ENCODE data around the gene PCDHGA1. TPM values are rescaled to one million over a fixed set of nuclear protein-coding genes. Genes with fewer than 3 reads are reported as not detected.
"Not testable (repeated sequence)": the region's sequence is repeated elsewhere in the genome, so short reads cannot be mapped to it uniquely, and the experiment has no call there.

Gene PCDHGA1
- total RNA-seq, 1 donor from 2014 or later: 0.47 TPM

DNA sequence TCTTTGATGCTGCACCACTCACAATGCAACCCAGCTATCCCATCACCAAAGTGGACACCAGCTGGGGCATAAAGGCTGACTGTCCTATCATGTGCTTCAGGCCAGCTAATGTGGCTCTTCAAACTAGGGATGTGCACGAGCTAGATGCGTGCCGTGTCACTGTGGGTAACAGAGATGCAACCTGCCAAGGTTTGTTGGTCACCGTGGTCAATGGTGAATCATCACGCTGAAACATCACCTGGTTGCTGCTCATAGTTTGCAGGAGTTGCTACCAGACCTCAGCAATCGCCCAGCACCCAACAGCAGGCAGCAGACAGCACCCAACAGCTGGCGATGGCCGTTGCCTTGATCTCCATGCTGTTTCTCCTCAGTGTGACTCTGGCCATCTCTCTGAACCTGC, 2.1 kb upstream of the PCDHGA1 start:
- H3K9me3 Mint-ChIP-seq: peaks cover 58% of the 10 kb centered on the region
- TF ChIP-seq, protein P1, sequence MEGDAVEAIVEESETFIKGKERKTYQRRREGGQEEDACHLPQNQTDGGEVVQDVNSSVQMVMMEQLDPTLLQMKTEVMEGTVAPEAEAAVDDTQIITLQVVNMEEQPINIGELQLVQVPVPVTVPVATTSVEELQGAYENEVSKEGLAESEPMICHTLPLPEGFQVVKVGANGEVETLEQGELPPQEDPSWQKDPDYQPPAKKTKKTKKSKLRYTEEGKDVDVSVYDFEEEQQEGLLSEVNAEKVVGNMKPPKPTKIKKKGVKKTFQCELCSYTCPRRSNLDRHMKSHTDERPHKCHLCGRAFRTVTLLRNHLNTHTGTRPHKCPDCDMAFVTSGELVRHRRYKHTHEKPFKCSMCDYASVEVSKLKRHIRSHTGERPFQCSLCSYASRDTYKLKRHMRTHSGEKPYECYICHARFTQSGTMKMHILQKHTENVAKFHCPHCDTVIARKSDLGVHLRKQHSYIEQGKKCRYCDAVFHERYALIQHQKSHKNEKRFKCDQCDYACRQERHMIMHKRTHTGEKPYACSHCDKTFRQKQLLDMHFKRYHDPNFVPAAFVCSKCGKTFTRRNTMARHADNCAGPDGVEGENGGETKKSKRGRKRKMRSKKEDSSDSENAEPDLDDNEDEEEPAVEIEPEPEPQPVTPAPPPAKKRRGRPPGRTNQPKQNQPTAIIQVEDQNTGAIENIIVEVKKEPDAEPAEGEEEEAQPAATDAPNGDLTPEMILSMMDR (IDR thresholded peaks at IDR 0.05; ENCODE audit: unreplicated experiment): no peak
- H3K4me1 Mint-ChIP-seq: no peaks in the 10 kb centered on the region
- H3K27ac Mint-ChIP-seq: no peak overlapping the region
- DNase-seq (ENCODE audit: low spot score in 2 of 2, unreplicated experiment in 2 of 2): no peak
- H3K27me3 Mint-ChIP-seq (ENCODE audit: low read depth): no peaks in the 10 kb centered on the region
- no peak overlapping the region for H3K4me3 Mint-ChIP-seq
- peaks cover 6% of the 10 kb centered on the region for H3K36me3 Mint-ChIP-seq

DNA sequence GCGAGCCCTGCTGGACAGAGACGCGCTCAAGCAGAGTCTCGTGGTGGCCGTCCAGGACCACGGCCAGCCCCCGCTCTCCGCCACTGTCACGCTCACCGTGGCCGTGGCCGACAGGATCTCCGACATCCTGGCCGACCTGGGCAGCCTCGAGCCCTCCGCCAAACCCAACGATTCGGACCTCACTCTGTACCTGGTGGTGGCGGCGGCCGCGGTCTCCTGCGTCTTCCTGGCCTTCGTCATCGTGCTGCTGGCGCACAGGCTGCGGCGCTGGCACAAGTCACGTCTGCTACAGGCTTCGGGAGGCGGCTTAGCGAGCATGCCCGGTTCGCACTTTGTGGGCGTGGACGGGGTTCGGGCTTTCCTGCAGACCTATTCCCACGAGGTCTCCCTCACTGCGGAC, 2.3 kb downstream of the PCDHGA1 start:
- not testable (repeated sequence) for H3K4me3 Mint-ChIP-seq; H3K27me3 Mint-ChIP-seq (ENCODE audit: low read depth); H3K27ac Mint-ChIP-seq; H3K4me1 Mint-ChIP-seq; H3K36me3 Mint-ChIP-seq; DNase-seq (ENCODE audit: low spot score in 2 of 2, unreplicated experiment in 2 of 2)
- H3K9me3 Mint-ChIP-seq: peaks cover 70% of the 10 kb centered on the region

DNA sequence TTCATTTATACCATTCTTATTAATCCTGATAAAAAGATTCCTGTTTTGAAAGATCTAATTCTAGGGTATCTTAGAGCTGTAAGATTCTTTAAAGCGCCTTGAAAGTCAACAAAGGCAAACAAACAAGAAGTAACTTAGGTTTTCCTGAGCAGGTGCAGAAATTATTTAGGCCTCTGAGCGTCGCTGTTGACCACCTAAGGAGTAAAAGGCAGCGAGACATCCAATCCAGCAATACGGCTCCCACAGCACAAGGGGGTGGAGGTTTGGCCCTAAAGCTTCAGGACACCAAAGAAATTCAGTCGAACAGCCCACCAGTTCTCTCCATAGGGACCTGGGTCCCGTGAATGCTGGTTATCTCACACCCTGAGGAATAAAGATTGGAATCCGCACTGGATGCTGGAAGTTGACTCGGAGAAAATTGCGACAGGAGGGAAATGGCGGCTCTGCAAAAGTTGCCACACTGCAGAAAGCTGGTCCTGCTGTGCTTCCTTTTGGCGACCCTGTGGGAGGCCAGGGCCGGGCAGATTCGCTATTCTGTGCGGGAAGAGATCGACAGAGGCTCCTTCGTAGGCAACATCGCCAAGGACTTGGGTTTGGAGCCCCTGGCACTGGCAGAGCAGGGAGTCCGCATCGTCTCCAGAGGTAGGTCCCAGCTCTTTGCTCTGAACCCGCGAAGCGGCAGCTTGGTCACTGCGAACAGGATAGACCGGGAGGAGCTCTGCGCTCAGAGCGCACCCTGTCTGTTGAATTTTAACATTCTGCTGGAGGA, 8.4 kb downstream of the PCDHGA1 start, which contains the start of gene PCDHGA2:
TSS of gene PCDHGA2 (plus strand) at position 223 of the 769 bp plus-strand sequence.
- Mint-ChIP-seq H3K4me3 (no peak within 1 kb of the TSS), H3K27me3 (ENCODE audit: low read depth) (no peaks in the 10 kb centered on the region), H3K27ac (no peak within 1 kb of the TSS), H3K4me1 (no peaks in the 10 kb centered on the region), H3K36me3 (peaks cover 10% of the 10 kb centered on the region), H3K9me3 (peaks cover 75% of the 10 kb centered on the region)
- TF ChIP-seq, protein P1 (IDR thresholded peaks at IDR 0.05; ENCODE audit: unreplicated experiment): no peak
- no peak for DNase-seq (ENCODE audit: low spot score in 2 of 2, unreplicated experiment in 2 of 2)

DNA sequence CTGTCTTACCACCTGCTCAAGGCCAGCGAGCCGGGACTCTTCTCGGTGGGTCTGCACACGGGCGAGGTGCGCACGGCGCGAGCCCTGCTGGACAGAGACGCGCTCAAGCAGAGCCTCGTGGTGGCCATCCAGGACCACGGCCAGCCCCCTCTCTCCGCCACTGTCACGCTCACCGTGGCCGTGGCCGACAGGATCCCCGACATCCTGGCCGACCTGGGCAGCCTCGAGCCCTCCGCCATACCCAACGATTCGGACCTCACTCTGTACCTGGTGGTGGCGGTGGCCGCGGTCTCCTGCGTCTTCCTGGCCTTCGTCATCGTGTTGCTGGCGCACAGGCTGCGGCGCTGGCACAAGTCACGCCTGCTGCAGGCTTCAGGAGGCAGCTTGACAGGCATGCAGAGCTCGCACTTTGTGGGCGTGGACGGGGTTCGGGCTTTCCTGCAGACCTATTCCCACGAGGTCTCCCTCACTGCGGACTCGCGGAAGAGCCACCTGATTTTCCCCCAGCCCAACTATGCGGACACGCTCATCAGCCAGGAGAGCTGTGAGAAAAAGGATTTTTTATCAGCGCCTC, 10.6 kb downstream of the PCDHGA1 start:
- not testable (repeated sequence) for H3K27me3 Mint-ChIP-seq (ENCODE audit: low read depth); H3K27ac Mint-ChIP-seq; DNase-seq (ENCODE audit: low spot score in 2 of 2, unreplicated experiment in 2 of 2); H3K4me3 Mint-ChIP-seq; H3K4me1 Mint-ChIP-seq
- H3K9me3 Mint-ChIP-seq: peaks cover 68% of the 10 kb centered on the region
- H3K36me3 Mint-ChIP-seq: peaks cover 15% of the 10 kb centered on the region

DNA sequence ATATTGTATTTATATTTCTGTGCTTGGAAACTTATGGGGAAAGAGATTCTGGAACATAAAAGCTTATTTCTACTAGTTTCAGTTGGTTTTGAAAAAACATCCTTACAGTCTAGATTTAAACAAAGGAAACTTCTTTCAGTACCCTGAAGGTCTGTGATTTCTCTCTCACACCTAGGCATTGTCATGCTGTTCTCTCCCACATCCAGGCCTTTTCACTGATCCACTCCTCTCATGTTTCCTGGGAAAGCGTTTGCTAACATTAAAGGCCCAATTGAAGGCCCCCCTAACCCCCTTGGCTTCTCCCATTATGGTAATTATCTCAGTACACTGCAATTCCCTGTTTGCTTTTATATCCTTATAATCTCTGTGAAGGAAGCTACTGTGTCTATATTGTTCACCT, 12.5 kb downstream of the PCDHGA1 start:
- DNase-seq (ENCODE audit: low spot score in 2 of 2, unreplicated experiment in 2 of 2): no peak
- H3K27me3 Mint-ChIP-seq (ENCODE audit: low read depth): no peaks in the 10 kb centered on the region
- H3K27ac Mint-ChIP-seq: no peak overlapping the region
- H3K4me1 Mint-ChIP-seq: no peaks in the 10 kb centered on the region
- no peak overlapping the region for H3K4me3 Mint-ChIP-seq
- TF ChIP-seq, protein P1 (IDR thresholded peaks at IDR 0.05; ENCODE audit: unreplicated experiment): no peak
- peaks cover 15% of the 10 kb centered on the region for H3K36me3 Mint-ChIP-seq
- peaks cover 60% of the 10 kb centered on the region for H3K9me3 Mint-ChIP-seq

DNA sequence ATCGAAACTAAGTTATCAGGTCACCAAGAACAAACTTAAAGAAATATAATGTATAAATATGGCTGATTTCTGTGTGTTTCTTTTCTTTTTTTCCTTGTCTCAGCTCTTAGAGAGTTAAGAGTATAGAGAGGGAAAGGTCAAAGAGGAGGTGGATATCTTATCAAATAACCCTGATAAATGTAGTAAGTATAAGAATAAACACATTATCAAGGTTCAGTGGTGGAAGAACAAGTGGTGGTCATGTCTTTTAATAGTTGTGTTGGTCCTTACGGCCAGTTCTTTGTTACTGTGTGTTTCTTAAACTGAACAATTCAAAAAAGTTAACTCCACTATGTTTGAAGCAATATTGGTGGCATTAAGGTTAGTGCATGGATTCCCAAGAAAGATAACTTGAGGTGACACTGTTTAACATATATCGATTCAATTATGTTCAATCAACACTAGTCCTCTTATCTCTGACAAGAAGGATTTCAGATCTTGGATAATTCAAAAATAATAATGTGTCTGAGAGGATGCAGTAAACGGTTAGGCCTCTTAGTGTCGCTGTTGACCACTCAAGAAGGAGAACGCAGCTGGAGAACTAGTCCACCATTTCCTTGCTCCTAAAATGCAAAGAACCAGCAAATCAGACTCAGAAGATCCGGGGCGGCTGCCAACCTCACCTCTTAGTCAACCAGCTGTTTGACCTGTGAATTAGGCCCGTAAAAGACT, 13.1 kb downstream of the PCDHGA1 start, which contains the start of gene PCDHGA3:
TSS of gene PCDHGA3 (plus strand) at position 588 of the 711 bp plus-strand sequence. CDS start 205 bp downstream, outside the sequence.
- Mint-ChIP-seq H3K27ac (no peak within 1 kb of the TSS), H3K36me3 (peaks cover 15% of the 10 kb centered on the region), H3K4me3 (no peak within 1 kb of the TSS), H3K9me3 (peaks cover 58% of the 10 kb centered on the region), H3K27me3 (ENCODE audit: low read depth) (no peaks in the 10 kb centered on the region), H3K4me1 (no peaks in the 10 kb centered on the region)
- no peak for DNase-seq (ENCODE audit: low spot score in 2 of 2, unreplicated experiment in 2 of 2)
- TF ChIP-seq, protein P1 (IDR thresholded peaks at IDR 0.05; ENCODE audit: unreplicated experiment): no peak

Data from mesothelial cell of epicardium (in vitro differentiated cells).